Measurements from ENCODE around the gene GGTA1.
"Not testable (repeated sequence)": the region's sequence is repeated elsewhere in the genome, so short reads cannot be mapped to it uniquely, and the experiment has no call there.

GGTA1 gene

GRCh38 chr9:121499427-121500164 lies at the start of gene GGTA1:
GGTA1 (minus strand) TSS chr9:121499844; CDS start chr9:121467922, 31,922 bp downstream.
- no peak for DNase-seq

- no peak for DNase-seq
Observed at GRCh38 chr9:121548666-121549065, 49.0 kb upstream of the GGTA1 start.

GRCh38 chr9:121545875-121546423 lies 46.3 kb upstream of the GGTA1 start:
- DNase-seq, result peak; percentile 53

- DNase-seq, result no peak
Observed at GRCh38 chr9:121545150-121545874, 45.7 kb upstream of the GGTA1 start.

GRCh38 chr9:121542025-121542424 lies 42.4 kb upstream of the GGTA1 start:
- DNase-seq, result no peak

- no peak for DNase-seq
Observed at GRCh38 chr9:121541256-121541655, 41.6 kb upstream of the GGTA1 start.

DNA sequence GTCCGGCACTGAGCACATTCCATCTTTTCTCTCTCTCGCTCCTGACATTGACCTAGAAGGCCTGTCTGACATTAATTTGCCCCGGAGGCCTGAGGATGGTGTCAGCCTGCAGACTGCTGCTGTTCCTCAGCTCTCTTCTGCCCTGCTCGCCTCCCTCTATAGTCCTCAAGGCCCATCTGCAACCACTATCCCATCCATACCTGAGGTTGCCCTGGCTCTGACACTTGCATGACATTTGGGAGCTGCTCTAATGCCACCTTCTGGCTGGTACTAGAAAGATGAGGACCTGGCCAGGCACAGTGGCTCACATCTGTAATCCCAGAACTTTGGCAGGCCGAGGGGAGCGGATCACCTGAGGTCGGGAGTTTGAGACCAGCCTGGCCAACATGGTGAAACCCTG lies 38.6 kb upstream of the GGTA1 start:
- no peak for DNase-seq

- no peak for DNase-seq
Observed at GRCh38 chr9:121537283-121537682, 37.6 kb upstream of the GGTA1 start.

- no peak for DNase-seq
Observed at GRCh38 chr9:121532881-121533280, 33.2 kb upstream of the GGTA1 start.

- peak; percentile 32 for DNase-seq
Observed at GRCh38 chr9:121529237-121529987, 29.8 kb upstream of the GGTA1 start.

GRCh38 chr9:121528642-121529041 lies 29.0 kb upstream of the GGTA1 start:
- no peak for DNase-seq

DNA sequence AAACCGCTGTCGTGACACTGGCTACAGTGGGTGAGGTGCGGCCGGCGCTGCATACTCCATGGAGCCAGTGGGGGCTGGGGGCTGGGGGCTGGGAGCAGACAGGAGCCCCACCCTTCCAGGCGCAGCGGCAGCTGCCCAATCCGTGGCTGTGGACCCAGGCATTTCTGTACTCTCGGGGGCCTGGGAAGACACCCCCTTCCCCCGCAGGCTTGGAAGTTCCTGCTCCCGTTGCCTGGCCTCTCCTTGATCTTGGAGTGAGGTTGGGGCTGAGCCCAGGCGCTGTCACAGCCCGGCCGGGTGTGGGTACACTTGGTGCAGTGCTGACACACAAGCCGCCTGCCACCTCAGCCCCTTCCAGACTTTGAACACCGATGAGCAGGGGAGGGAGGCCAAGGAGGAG lies 27.7 kb upstream of the GGTA1 start:
- DNase-seq, result no peak

DNA sequence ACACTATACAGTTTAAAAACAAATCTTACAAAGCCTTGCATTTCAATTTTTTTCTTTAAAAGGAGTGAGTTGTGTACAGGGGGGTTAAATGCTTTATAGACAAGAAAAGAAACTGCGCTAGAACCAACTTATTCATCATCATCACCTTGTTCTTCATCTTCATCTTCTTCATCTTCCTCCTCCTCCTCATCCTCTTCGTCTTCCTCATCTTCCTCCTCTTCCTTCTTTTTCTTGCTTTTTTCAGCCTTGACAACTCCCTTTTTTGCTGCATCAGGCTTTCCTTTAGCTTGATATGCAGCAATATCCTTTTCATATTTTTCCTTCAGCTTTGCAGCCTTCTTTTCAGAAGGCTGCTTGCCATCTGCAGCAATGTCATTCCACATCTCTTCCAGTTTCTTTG lies 20.0 kb upstream of the GGTA1 start:
- not testable (repeated sequence) for DNase-seq

DNA sequence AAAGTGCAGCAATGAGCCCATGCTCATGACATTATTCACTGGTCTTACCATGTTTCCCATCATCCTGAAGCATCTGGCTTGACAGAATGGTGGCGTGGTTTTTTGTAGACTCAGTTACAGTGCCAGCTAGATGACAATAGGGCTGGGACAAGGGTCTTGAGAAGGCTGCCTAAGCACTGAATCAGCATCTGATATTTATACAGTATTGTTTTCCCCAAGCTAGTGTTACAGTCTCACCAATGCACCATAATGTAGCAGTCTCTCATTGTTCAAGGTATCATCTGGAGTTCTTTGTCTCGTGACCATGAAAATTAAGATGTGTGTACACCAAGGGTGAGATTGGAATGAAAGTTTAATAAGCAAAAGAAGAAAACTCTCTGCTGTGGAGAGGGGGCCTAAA lies 19.0 kb upstream of the GGTA1 start:
- no peak for DNase-seq

DNA sequence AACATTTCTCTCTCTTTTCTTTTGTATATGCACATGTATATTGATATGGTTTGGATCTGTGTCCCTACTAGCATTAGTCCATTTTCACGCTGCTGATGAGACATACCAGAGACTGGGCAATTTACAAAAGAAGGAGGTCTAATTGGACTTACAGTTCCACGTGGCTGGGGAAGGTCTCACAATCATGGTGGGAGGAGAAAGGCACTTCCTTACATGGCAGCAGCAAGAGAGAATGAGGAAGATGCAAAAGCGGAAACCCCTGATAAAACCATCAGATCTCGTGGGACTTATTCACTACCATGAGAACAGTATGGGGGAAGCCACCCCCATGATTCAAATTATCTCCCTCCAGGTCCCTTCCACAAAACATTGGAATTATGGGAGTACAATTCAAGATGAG lies 13.5 kb upstream of the GGTA1 start:
- not testable (repeated sequence) for DNase-seq

DNA sequence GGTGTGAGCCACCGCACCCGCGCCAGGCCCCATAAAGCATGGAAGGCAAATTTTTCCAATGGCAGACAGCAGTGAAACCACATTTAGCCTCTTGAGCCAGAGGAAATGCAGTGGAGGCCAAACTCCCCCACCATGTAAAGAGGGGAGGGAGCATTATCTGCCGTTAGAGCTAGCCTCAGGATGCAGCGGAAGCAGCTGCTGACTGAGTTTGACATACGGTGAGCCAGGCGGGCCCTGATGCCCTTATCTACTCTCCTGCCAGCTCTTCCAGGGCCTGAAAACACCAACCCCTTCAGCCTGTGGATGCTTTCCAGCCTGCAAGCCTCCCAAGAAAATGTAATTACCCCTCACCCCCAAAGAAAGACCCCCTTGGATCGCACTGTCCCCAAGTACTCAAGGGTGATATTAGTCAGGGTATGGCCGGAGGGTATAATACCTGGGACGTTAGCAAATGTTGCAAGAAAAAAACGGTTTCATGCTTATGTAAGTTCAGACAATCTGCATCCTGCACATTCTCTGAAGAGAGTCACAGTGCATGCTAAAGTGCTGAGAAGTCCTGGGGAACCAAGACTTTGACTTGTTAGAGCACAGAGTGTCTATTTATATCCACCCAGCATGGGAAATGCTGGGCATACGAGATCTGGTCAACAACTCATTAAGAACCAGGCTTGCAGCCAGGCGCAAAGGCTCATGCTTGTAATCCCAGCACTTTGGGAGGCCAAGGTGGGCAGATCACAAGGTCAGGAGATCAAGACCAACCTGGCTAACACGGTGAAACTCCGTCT lies 11.3 kb upstream of the GGTA1 start:
- DNase-seq, result no peak

- DNase-seq, result no peak
Observed at GRCh38 chr9:121509180-121509579, 9.5 kb upstream of the GGTA1 start.

DNA sequence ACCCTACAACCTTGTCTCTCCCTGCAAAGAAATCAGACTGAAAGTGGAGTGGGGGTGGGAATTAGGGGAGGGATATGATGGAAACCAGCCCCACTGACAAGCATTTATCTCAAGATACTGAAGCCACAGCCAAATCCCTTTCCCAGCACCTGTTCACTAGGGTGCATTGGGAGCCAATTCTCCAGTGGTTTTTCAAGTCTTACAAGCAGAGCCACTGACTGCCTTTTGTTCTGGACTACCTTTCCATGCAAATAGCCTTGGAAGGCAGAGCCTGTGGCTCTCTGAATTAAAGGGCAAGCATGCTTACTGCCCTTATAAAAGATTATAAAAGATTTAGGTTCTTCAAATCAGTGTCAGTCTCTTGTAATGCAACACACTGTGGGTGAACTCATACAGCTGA lies 8.8 kb upstream of the GGTA1 start:
- no peak for DNase-seq

GRCh38 chr9:121505903-121506735 lies 6.5 kb upstream of the GGTA1 start:
- no peak for DNase-seq

DNA sequence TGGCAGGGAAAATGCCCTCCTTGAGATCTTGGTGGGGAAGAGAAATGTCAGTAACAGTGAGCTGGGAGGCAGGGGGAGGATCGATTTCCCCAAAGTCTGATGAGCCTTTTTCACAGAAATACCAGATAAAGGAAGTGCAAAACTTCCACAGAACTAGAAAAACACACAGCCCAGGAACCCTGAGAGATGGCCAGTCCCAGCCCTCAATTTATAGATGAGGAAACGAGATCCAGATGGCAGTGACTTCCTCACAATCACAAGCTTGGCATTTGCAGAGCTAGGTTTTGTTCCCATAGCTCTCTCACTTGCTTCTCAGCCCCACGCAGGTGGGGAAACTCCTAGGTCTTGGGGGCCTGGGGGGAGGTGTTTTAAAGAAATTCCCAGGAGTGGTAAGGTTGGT lies 3.8 kb upstream of the GGTA1 start:
- peak; percentile 77 for DNase-seq

DNA sequence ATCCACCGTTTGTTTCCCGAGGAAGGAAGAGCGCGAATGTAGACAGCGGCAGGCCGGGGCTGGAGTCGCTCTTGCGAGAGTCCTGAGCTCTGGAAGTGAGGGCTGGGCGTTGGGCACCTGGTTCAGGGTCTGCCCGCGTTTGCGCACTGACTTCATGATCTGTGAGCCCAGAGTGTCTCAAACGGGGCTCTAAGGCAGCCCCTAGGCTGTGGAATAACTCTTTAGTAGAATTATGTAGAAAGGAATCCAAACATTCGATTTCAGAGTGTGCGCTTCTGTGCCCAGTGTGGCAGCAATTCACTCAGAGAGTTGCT lies 478 bp upstream of the GGTA1 start:
- no peak for DNase-seq

GRCh38 chr9:121499177-121499426 lies 542 bp downstream of the GGTA1 start:
- no peak for DNase-seq
